Ascending aorta (tissue), 2 donors: ENCODE data around the gene TBC1D3B. TPM values are rescaled to one million over a fixed set of nuclear protein-coding genes. Genes with fewer than 3 reads are reported as not detected.
"Not testable (repeated sequence)": the region's sequence is repeated elsewhere in the genome, so short reads cannot be mapped to it uniquely, and the experiment has no call there.

Source experiments
- DNase-seq, 2 donors: peaks; one replicate each; pipeline ENCODE4 v3.0.0-alpha.2; 2019; ENCODE audit warnings: low spot score in 2 of 2
- H3K27ac ChIP-seq, 2 donors: fragments of 200-600 bp; sonication (generic); one replicate each; pipeline ENCODE4 v1.5.1; 2016 to 2017; ENCODE audit warnings: mild to moderate bottlenecking in 1 of 2
- H3K27me3 ChIP-seq: fragments of 200-600 bp; sonication (generic); one replicate; pipeline ENCODE4 v1.5.1; 2017
- H3K36me3 ChIP-seq, 2 donors: fragments of 200-600 bp; sonication (generic); one replicate each; pipeline ENCODE4 v1.5.1; 2016
- H3K4me1 ChIP-seq, 2 donors: fragments of 200-600 bp; sonication (generic); one replicate each; pipeline ENCODE4 v1.5.1; 2016 to 2017; ENCODE audit warnings: mild to moderate bottlenecking in 1 of 2
- H3K4me3 ChIP-seq, 2 donors: fragments of 200-600 bp; sonication (generic); one replicate each; pipeline ENCODE4 v1.5.1; 2016 to 2017; ENCODE audit warnings: mild to moderate bottlenecking in 1 of 2
- H3K9me3 ChIP-seq, 2 donors: fragments of 200-600 bp; sonication (generic); one replicate each; pipeline ENCODE4 v1.5.1; 2016
- CTCF ChIP-seq, 3 experiments: fragments of 200-600 bp in 2 of 3; fragments of 450-650 bp in 1 of 3; sonication (generic) in 2 of 3; IDR thresholded peaks; one replicate each; pipeline ENCODE4 v1.5.1; 2016 to 2019; ENCODE audit warnings: antibody characterized with exemption in 3 of 3, mild to moderate bottlenecking in 1 of 3, moderate library complexity in 1 of 3
- intact Hi-C: fragments of 100-400 bp; cut with DNase I; formaldehyde crosslinking; loops from one replicate; pipeline ENCODE4 v1.15.1; 2023
- total RNA-seq: library from RNA; depleted of rRNA; stranded (reverse); fragments of >200 nt; gene quantifications from one replicate; pipeline ENCODE4 v1.1.0, GENCODE V29; 2016

The TBC1D3B gene
- total RNA-seq, 1 donor from 2014 or later, result not detected

GRCh38 chr17:36183001-36183971 lies 6.8 kb upstream of the TBC1D3B start:
- TF ChIP-seq CTCF (IDR thresholded peaks at IDR 0.05), result no peak
- H3K27ac ChIP-seq, result peak overlapping the region; percentile 14 to 35
- intact Hi-C loops, result no loop called here

GRCh38 chr17:36182176-36183000 lies 6.0 kb upstream of the TBC1D3B start:
- peaks cover 0 to 3% of the 10 kb centered on the region in 2 donors for H3K4me1 ChIP-seq
- H3K27me3 ChIP-seq, result no peaks in the 10 kb centered on the region
- intact Hi-C loops, result no loop called here
- H3K36me3 ChIP-seq, result no peaks in the 10 kb centered on the region
- H3K27ac ChIP-seq, result peak overlapping the region; percentile 14 to 35
- peak overlapping the region; percentile 46 to 59 for H3K4me3 ChIP-seq
- H3K9me3 ChIP-seq, result no peaks in the 10 kb centered on the region
- no peak for DNase-seq
- no peak for TF ChIP-seq CTCF (IDR thresholded peaks at IDR 0.05)

More at GRCh38 chr17:36183001-36183971, 6.8 kb upstream of the TBC1D3B start:
- Histone ChIP-seq H3K4me1 (peaks cover 0 to 3% of the 10 kb centered on the region in 2 donors), H3K27me3 (no peaks in the 10 kb centered on the region), H3K36me3 (no peaks in the 10 kb centered on the region), H3K4me3 (peak overlapping the region; percentile 46 to 59), H3K9me3 (no peaks in the 10 kb centered on the region)
- no peak for DNase-seq

GRCh38 chr17:36181446-36182175 lies 5.2 kb upstream of the TBC1D3B start:
- DNase-seq, intact Hi-C loops, H3K36me3 ChIP-seq, H3K9me3 ChIP-seq, H3K4me3 ChIP-seq, H3K4me1 ChIP-seq, H3K27me3 ChIP-seq, H3K27ac ChIP-seq: not testable (repeated sequence)

- intact Hi-C loops, H3K9me3 ChIP-seq, H3K27ac ChIP-seq, DNase-seq, H3K36me3 ChIP-seq, H3K27me3 ChIP-seq, H3K4me1 ChIP-seq, H3K4me3 ChIP-seq: not testable (repeated sequence)
These were observed 7.6 kb downstream of the TBC1D3B start for GRCh38 chr17:36168836-36169235.

- intact Hi-C loops, result no loop called here
- no peak for TF ChIP-seq CTCF (IDR thresholded peaks at IDR 0.05)
- Histone ChIP-seq H3K36me3 (no peaks in the 10 kb centered on the region), H3K4me1 (peaks cover 0 to 4% of the 10 kb centered on the region in 2 donors), H3K4me3 (no peak overlapping the region), H3K9me3 (no peaks in the 10 kb centered on the region), H3K27me3 (no peaks in the 10 kb centered on the region), H3K27ac (no peak overlapping the region)
- no peak for DNase-seq
These were observed 22.4 kb downstream of the TBC1D3B start for GRCh38 chr17:36153895-36154610.

GRCh38 chr17:36152639-36153120 lies 23.8 kb downstream of the TBC1D3B start:
- Histone ChIP-seq H3K36me3 (no peaks in the 10 kb centered on the region), H3K4me3 (no peak overlapping the region), H3K27me3 (no peaks in the 10 kb centered on the region), H3K4me1 (peaks cover 0 to 4% of the 10 kb centered on the region in 2 donors), H3K27ac (no peak overlapping the region), H3K9me3 (no peaks in the 10 kb centered on the region)
- no peak for DNase-seq
- TF ChIP-seq CTCF (IDR thresholded peaks at IDR 0.05), result no peak
- intact Hi-C loops, result no loop called here
